A549 treated with RU486 at 1 μM for 4 hours (cell line): ENCODE measurements around the gene METTL27. TPM values are rescaled to one million over a fixed set of nuclear protein-coding genes. Genes with fewer than 3 reads are reported as not detected.

ENCODE experiments used
- total RNA-seq: library from RNA; stranded (reverse); fragments of 200-300 nt; extraction: Qiagen RNA extraction; gene quantifications from 5 replicates; pipeline ENCODE4 v1.2.3, GENCODE V29; 2022; ENCODE audit warnings: low read depth

METTL27 gene
- total RNA-seq = 7.2 to 11.6 TPM (median 9.1 TPM) in 5 replicates

GRCh38 chr7:73842067-73842976, at the start of gene METTL27:
TSS of gene METTL27 (minus strand) at chr7:73842516. CDS start at chr7:73842140, 376 bp downstream.

GRCh38 chr7:73860859-73861258, 18.5 kb upstream of the METTL27 start, which contains the start of gene TMEM270:
TSS of gene TMEM270 (plus strand) at chr7:73861159. CDS start at chr7:73861195, 36 bp downstream.

DNA sequence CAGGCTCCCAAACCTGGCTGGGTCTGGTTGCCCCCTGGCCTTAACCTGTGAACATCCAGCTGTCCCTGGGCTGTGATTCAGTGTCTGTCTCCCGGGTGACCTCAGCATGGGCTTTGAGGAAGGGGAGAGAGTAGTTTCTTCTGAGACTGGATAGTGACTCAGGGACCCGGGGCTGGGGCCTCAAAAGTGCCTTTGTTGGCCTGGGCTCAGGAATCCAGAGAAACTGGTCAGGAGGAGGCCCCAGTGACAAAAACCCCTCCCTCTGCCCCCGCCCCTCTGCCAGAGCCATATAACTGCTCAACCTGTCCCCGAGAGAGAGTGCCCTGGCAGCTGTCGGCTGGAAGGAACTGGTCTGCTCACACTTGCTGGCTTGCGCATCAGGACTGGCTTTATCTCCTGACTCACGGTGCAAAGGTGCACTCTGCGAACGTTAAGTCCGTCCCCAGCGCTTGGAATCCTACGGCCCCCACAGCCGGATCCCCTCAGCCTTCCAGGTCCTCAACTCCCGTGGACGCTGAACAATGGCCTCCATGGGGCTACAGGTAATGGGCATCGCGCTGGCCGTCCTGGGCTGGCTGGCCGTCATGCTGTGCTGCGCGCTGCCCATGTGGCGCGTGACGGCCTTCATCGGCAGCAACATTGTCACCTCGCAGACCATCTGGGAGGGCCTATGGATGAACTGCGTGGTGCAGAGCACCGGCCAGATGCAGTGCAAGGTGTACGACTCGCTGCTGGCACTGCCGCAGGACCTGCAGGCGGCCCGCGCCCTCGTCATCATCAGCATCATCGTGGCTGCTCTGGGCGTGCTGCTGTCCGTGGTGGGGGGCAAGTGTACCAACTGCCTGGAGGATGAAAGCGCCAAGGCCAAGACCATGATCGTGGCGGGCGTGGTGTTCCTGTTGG, 11.4 kb downstream of the METTL27 start, which contains the start of gene CLDN4:
Gene CLDN4 (plus strand): TSS at position 316 of the 903 bp plus-strand sequence. CDS start 206 bp downstream, at position 522.

Other genes starting within 250 kb of the METTL27 start
- 0.63 to 1.3 TPM (median 0.90 TPM) in 5 replicates for gene MLXIPL, start 218.0 kb downstream of the METTL27 start, total RNA-seq
- 2.9 to 6.0 TPM (median 5.1 TPM) in 5 replicates for gene VPS37D, start 174.7 kb downstream of the METTL27 start, total RNA-seq
- 6.9 to 10.5 TPM (median 10.2 TPM) in 5 replicates for gene DNAJC30, start 159.1 kb downstream of the METTL27 start, total RNA-seq
- 126 to 174 TPM (median 136 TPM) in 5 replicates for gene BUD23, start 158.9 kb downstream of the METTL27 start, total RNA-seq
- 58.5 to 80.4 TPM (median 70.2 TPM) in 5 replicates for gene STX1A, start 122.8 kb downstream of the METTL27 start, total RNA-seq
- gene ABHD11, start 103.7 kb downstream of the METTL27 start, total RNA-seq = 20.5 to 29.3 TPM (median 24.9 TPM) in 5 replicates
- gene CLDN3, start 72.2 kb downstream of the METTL27 start, total RNA-seq = 1.4 to 3.4 TPM (median 2.9 TPM) in 5 replicates
- 4.2 to 7.1 TPM (median 5.1 TPM) in 5 replicates for gene CLDN4, start 11.5 kb downstream of the METTL27 start, total RNA-seq
- 0.20 to 0.54 TPM in 2 of 5 replicates, not detected in the others for gene TMEM270, start 18.6 kb upstream of the METTL27 start, total RNA-seq
- gene ELN, start 185.7 kb upstream of the METTL27 start, total RNA-seq = 0.08 to 0.10 TPM (median 0.09 TPM) in 4 of 5 replicates, not detected in the other
- 30.5 to 37.5 TPM (median 32.6 TPM) in 5 replicates for gene LIMK1, start 241.3 kb upstream of the METTL27 start, total RNA-seq